Natural killer cell treated with Interleukin-12 subunit alpha and Interleukin-12 subunit beta and Interleukin-15 and Interleukin-18, amount 100 ng/mL, for 72 hours (primary cell): ENCODE measurements around the gene AKAP17A. TPM values are rescaled to one million over a fixed set of nuclear protein-coding genes. Genes with fewer than 3 reads are reported as not detected.
A peak's percentile ranks its signal among the peaks of the same experiment; 100 is the strongest.

Experiments
- ATAC-seq, 2 donors: fragments of 150-1000 bp; cut with Tn5 transposase in 1 of 2; sonication (Bioruptor Pico), chemical (Tn5 transposase) in 1 of 2; 2 replicates each; pipeline ENCODE4 v1.10.0; 2021
- DNase-seq: peaks from one replicate; pipeline ENCODE4 v3.0.0; 2022; ENCODE audit warnings: low spot score
- H3K27ac Mint-ChIP-seq, 2 donors: 1 replicate in 1 of 2; 2 replicates in 1 of 2; pipeline ENCODE4 v1.8.0; 2022; ENCODE audit warnings: mixed read lengths in 2 of 2, mild to moderate bottlenecking in 1 of 2, moderate library complexity in 1 of 2
- H3K27me3 Mint-ChIP-seq, 2 donors: 1 replicate in 1 of 2; 2 replicates in 1 of 2; pipeline ENCODE4 v1.8.0; 2022; ENCODE audit warnings: mixed read lengths in 2 of 2
- H3K36me3 Mint-ChIP-seq: one replicate; pipeline ENCODE4 v1.8.0; 2022; ENCODE audit warnings: mixed read lengths
- H3K4me1 Mint-ChIP-seq, 2 donors: 1 replicate in 1 of 2; 2 replicates in 1 of 2; pipeline ENCODE4 v1.8.0; 2022; ENCODE audit warnings: low read depth in 2 of 2, mixed read lengths in 2 of 2, mild to moderate bottlenecking in 1 of 2
- H3K4me3 Mint-ChIP-seq: one replicate; pipeline ENCODE4 v1.8.0; 2022; ENCODE audit warnings: mixed read lengths
- H3K9me3 Mint-ChIP-seq: 2 replicates; pipeline ENCODE4 v1.8.0; 2022; ENCODE audit warnings: mixed read lengths
- total RNA-seq, 2 donors: library from RNA; stranded (reverse); gene quantifications; one replicate each; pipeline ENCODE4 v1.2.3, GENCODE V29; 2022

The AKAP17A gene
- total RNA-seq, 2 donors from 2014 or later = 74.3 to 98.4 TPM

DNA sequence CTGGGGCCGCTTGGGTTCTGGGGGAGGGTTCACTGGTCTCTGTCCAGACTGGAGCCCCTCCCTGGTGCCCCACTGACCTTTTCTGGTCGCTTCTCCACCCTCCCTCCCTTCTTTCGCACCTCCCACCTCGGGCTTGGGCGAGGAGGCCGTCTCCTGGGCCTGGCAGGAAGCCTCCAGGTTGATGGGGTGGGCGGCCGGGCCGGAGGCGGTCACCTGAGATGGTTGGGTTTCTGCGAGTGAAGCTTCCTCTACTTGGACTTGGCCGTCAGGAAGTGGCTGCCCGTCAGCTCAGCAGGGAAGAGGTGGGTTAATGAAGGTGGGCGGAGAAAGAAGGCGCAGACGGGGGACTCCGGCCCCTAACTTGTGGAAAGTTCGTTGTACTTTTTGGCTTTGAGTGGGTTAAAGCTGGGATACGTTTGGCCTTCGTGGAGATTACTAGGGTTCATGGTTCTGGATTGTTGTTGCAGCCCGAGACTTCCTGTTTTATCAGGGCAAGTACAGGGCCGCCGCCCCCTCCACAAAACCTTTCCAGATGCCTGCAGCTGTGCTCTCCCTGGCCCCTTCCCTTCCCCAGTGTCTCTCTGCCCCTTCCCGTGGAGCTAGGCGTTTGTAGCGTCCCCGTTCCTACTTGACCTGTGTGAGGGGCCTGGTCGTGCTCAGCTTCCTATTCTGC lies 1.2 kb downstream of the AKAP17A start:
- Mint-ChIP-seq H3K4me3 (peak overlapping the region; percentile 96), H3K4me1 (peaks cover 8 to 27% of the 10 kb centered on the region in 2 donors), H3K36me3 (peaks cover 6% of the 10 kb centered on the region), H3K9me3 (no peaks in the 10 kb centered on the region), H3K27ac (peak overlapping the region; percentile 71 to 91), H3K27me3 (no peaks in the 10 kb centered on the region)
- peak; percentile 34 to 48 for ATAC-seq
- DNase-seq = no peak

DNA sequence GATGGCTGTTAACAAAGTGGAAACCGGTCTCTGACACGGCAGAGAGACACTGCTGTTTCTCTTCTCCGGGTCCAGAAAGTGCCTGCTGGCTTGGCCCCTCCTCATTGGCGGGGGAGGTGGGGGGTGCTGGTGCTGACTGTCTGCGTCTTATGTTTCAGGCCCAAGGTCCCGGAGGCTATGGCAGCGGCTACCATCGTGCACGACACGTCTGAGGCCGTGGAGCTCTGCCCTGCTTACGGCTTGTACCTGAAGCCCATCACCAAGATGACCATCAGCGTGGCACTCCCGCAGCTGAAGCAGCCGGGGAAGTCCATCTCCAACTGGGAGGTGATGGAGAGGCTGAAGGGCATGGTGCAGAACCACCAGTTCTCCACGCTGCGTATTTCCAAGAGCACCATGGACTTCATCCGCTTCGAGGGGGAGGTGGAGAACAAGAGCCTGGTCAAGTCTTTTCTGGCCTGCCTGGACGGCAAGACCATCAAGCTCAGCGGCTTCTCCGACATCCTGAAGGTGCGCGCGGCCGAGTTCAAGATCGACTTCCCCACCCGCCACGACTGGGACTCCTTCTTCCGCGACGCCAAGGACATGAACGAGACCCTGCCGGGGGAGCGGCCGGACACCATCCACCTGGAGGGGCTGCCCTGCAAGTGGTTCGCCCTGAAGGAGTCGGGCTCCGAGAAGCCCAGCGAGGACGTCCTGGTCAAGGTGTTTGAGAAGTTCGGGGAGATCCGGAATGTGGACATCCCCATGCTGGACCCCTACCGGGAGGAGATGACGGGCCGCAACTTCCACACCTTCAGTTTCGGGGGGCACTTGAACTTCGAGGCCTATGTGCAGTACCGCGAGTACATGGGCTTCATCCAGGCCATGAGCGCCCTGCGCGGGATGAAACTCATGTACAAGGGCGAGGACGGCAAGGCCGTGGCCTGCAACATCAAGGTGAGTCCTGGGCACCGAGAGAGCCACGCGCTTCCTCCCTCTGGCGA lies 2.2 kb downstream of the AKAP17A start:
- ATAC-seq (no peak), DNase-seq (no peak)
- H3K4me3 Mint-ChIP-seq = peak overlapping the region; percentile 96
- no peaks in the 10 kb centered on the region for H3K9me3 Mint-ChIP-seq
- H3K36me3 Mint-ChIP-seq = peaks cover 6% of the 10 kb centered on the region
- H3K27ac Mint-ChIP-seq = peak overlapping the region; percentile 71 to 91
- peaks cover 8 to 27% of the 10 kb centered on the region in 2 donors for H3K4me1 Mint-ChIP-seq
- H3K27me3 Mint-ChIP-seq = no peaks in the 10 kb centered on the region

DNA sequence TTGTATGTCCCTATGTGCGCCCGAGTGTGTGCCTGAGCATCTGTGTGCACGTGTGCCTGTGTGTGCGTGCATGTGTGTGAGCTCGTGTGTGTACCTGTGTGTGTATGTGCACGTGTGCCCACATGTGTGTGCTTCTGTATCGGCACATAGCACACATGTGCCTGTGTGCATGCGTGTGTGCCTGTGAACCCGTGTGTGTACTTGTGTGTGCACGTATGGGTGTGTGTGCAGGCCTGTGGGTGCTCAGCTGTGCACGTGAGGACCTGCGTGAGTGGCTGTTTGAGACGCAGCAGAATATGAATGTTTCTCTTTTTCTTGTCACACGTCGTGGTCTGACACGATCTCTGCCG lies 4.3 kb downstream of the AKAP17A start:
- Mint-ChIP-seq H3K9me3 (no peaks in the 10 kb centered on the region), H3K4me3 (no peak overlapping the region), H3K36me3 (peaks cover 12% of the 10 kb centered on the region), H3K27ac (no peak overlapping the region), H3K4me1 (peaks cover 8 to 26% of the 10 kb centered on the region in 2 donors), H3K27me3 (no peaks in the 10 kb centered on the region)
- DNase-seq (no peak), ATAC-seq (no peak)

DNA sequence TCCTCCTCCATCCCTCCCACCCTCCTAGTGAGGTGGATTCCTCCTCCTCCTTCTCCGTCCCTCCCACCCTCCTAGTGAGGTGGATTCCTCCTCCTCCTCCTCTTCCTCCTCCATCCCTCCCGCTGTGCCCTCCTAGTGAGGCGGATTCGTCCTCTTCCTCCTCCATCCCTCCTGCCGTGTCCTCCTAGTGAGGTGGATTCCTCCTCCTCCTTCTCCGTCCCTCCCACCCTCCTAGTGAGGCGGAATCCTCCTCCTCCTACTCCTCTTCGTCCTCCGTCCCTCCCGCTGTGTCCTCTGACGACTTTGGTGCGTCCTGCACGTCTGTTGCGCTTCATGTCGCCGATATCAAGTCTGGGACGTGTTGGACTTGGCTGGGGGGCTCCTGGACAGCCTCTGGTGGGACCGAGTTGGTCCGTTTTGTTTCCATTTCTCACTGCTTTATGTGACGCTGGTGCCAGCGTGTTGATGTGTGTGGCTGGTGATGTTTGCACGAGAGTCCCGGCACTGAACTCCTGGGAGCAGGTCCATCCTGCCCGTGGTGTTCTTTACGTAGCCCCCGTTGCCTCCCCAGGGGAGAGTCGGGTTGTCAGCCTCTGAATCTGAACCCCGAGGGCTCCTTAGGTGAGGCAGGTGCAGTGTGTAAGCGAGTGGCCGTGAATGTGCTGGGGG lies 5.4 kb downstream of the AKAP17A start:
- DNase-seq (no peak), ATAC-seq (no peak)
- Mint-ChIP-seq H3K27me3 (no peaks in the 10 kb centered on the region), H3K36me3 (peaks cover 12% of the 10 kb centered on the region), H3K9me3 (no peaks in the 10 kb centered on the region), H3K27ac (no peak overlapping the region), H3K4me1 (peaks cover 8 to 26% of the 10 kb centered on the region in 2 donors), H3K4me3 (no peak overlapping the region)

DNA sequence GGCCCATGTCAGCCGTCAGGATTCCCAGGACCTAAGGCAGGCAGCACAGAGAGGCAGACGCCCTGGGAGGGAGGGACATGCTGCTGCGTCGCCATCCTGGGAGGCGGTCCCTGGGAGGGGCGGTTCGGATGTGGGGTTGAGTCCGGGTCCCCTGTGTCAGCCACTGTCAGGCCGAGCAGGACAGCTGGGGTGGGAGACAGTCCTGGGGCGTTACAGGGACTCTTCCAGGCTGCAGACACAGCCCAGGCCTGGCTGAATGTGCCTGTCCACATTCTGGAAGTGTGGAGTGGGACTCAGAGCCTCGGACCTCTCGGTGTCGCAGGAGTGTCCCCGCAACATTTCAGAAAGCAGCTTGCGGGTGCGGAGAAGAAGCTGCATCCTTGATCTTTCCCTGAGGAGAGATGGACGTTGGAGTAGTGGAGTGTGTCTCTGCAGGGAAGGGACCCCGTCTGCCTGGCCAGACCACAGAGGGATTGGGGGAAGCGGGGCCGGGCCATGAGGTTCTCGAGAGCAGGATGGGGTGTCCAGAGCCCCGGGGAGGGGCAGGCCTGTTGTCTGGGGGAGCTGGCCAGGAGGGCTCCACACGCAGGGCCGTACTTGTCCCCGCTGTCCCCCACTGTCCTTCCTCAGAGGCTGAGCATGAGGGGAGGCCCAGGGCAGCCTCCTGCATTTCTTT lies 6.1 kb downstream of the AKAP17A start:
- DNase-seq = no peak
- ATAC-seq = no peak
- Mint-ChIP-seq H3K4me1 (peaks cover 8 to 26% of the 10 kb centered on the region in 2 donors), H3K36me3 (peaks cover 12% of the 10 kb centered on the region), H3K4me3 (no peak overlapping the region), H3K27ac (peak overlapping the region in 1 of 2 donors; percentile 28), H3K27me3 (no peaks in the 10 kb centered on the region), H3K9me3 (no peaks in the 10 kb centered on the region)

DNA sequence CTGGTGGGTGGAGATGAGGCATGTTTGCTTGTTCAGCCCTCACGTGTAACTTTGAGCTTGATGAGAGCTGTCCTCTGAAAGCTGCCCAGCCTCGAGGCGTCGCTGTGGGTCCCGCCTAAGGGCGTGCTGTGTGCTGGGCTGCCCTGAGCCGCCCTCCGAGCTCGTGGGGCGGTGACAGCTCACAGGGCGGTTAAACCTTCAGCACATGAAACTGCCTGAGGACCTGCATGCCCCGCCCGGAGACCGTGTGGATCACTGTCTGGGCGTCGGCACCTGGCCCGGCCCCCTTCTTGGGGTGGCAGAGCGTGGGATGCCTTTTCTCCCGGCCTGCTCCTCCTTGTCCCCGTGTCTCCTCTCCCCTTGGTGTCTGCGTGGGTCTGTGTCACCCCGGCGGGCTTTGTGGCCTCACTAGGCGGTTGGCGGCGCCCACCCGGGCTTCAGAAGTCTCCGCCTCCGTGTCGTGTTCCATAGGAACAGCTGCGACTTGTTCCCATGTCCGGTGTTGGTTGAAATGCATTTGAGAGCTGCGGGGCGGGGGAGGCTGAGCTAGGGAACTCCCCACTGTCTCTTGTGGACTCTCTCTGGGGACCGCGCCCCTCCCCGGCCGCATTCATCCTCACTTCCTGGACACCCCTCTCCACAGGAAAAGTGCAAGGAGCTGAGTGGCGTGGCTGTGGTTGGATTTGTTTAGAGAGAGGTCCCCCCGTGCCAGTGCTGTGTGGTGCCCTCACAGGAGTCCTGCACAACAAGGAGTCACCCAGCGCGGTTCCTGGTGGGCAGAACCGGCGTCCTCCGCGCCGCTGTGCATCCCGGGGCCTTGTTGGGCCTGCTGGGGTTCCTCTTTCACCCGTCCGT lies 6.8 kb downstream of the AKAP17A start:
- H3K9me3 Mint-ChIP-seq = no peaks in the 10 kb centered on the region
- no peak for ATAC-seq
- no peak overlapping the region for H3K27ac Mint-ChIP-seq
- no peaks in the 10 kb centered on the region for H3K27me3 Mint-ChIP-seq
- peaks cover 12% of the 10 kb centered on the region for H3K36me3 Mint-ChIP-seq
- peaks cover 0 to 19% of the 10 kb centered on the region in 2 donors for H3K4me1 Mint-ChIP-seq
- no peak overlapping the region for H3K4me3 Mint-ChIP-seq
- no peak for DNase-seq

DNA sequence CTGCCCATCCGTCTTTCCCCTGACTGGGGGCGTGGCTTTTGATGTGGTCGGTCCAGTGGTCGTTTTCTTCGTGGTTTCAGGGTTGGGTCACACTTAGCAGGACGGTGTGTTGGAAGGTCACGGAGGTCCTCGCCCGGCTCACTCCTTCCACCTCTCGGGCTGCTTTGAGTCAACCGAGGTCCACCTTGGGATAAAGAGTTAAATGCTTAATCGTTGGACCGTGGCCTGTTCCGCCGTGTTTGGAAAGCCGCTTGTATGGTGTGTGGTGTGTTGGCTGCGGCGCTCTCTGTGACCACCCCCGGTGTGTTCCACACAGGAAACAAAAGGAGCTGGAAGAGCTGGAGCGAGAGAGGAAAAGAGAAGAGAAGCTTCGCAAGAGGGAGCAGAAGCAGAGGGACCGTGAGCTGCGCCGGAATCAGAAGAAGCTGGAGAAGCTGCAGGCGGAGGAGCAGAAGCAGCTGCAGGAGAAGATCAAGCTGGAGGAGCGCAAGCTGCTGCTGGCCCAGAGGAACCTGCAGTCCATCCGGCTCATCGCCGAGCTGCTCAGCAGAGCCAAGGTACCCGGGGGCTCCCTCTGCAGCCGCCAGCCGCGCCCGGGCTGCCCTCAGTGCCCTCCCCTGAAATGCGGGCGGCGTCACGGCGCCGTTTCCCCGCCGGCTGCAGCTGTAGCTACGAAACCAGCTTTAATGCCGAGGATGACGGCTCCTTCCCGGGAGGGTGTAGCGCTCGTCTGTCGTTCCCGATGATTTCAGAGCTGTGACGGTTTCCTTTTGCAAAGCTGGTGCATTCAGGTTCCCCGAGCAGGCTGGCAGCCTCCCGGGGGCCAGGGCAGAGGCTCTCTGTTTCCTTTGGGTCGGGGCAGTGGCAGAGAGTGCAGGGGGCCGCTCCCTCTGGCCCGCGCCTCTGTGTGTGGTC lies 7.7 kb downstream of the AKAP17A start:
- no peak overlapping the region for H3K27ac Mint-ChIP-seq
- H3K36me3 Mint-ChIP-seq = peaks cover 16% of the 10 kb centered on the region
- no peak overlapping the region for H3K4me3 Mint-ChIP-seq
- ATAC-seq (no peak), DNase-seq (no peak)
- peaks cover 4 to 13% of the 10 kb centered on the region in 2 donors for H3K4me1 Mint-ChIP-seq
- H3K9me3 Mint-ChIP-seq = no peaks in the 10 kb centered on the region
- no peaks in the 10 kb centered on the region for H3K27me3 Mint-ChIP-seq

DNA sequence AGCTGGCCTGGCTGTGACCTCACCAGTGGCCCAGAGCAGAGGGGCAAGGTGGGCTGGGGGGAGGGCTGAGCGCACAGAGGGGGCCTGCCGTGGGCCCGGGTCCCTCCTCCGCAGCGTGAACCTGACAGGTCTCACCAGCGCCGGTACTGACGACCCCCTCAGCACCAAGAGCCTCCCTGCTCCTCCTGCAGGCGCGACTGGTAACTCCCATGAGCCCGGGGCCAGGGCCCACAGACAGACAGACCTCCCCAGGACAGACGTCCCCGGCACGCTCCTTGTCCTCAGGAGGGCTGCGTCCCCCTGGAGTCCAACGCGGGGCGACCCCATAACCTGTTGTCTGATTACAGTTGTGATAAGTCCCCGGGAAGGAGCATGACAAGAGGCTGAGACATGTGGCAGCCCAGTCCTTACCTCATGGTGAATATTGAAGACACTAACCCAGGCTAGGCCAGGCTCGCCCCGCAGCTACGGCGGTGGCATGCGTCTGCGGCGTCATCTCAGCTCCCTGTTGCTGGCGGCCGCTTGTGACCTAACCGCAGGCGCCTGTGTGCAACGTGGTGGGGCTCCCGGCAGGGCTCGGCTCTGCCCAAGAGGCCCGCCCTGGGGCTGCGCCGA lies 8.5 kb downstream of the AKAP17A start:
- no peak for ATAC-seq
- H3K36me3 Mint-ChIP-seq = peaks cover 23% of the 10 kb centered on the region

DNA sequence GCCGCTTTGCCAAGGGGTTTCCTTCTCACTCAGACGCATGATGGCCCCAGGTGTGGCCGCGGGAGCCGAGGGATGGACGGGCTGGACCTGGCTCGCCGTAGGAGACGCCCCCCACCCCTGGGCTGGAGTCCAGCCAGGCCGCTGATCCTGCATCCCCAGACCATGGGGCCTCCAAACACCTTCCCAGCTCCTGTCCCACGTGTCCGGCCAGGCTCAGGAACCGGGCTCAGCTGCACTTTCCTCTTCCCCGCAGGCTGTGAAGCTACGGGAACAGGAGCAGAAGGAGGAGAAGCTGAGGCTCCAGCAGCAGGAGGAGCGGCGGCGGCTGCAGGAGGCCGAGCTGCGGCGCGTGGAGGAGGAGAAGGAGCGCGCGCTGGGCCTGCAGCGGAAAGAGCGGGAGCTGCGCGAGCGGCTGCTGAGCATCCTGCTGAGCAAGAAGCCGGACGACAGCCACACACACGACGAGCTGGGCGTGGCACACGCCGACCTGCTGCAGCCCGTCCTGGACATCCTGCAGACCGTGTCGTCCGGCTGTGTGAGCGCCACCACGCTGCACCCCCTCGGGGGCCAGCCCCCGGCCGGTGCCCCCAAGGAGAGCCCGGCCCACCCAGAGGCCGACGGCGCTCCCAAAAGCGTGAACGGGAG lies 9.1 kb downstream of the AKAP17A start:
- Mint-ChIP-seq H3K27me3 (no peaks in the 10 kb centered on the region), H3K4me1 (peaks cover 6 to 9% of the 10 kb centered on the region in 2 donors), H3K4me3 (no peak overlapping the region), H3K9me3 (no peaks in the 10 kb centered on the region), H3K27ac (no peak overlapping the region), H3K36me3 (peaks cover 17% of the 10 kb centered on the region)
- ATAC-seq (no peak), DNase-seq (no peak)

More for the DNA sequence above, 8.5 kb downstream of the AKAP17A start:
- Mint-ChIP-seq H3K27ac (no peak overlapping the region), H3K9me3 (no peaks in the 10 kb centered on the region), H3K27me3 (no peaks in the 10 kb centered on the region), H3K4me1 (peaks cover 6 to 11% of the 10 kb centered on the region in 2 donors), H3K4me3 (no peak overlapping the region)
- no peak for DNase-seq

DNA sequence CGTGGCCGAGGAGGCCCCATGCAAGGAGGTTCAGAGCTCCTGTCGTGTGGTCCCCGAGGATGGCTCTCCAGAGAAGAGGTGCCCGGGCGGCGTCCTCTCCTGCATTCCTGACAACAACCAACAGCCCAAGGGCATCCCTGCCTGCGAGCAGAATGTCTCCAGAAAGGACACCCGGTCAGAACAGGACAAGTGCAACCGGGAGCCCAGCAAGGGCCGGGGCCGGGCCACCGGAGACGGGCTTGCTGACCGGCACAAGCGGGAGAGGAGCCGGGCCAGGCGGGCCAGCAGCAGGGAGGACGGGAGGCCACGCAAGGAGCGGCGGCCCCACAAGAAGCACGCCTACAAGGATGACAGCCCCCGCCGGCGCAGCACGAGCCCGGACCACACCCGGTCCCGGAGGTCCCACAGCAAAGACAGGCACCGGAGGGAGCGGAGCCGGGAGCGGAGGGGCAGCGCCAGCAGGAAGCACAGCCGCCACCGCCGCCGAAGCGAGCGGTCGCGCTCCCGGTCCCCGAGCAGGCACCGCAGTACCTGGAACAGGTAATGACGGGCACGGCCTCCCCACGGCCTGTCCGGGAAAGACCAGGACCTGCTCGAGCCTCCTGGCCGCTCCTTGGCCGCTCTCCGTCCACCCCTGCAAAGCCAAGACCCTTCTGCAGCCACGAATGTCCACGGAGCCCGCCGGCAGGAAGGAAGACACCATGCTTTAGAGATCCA lies 9.8 kb downstream of the AKAP17A start:
- H3K36me3 Mint-ChIP-seq = peaks cover 17% of the 10 kb centered on the region
- ATAC-seq (no peak), DNase-seq (no peak)
- H3K27me3 Mint-ChIP-seq = no peaks in the 10 kb centered on the region
- peaks cover 6 to 10% of the 10 kb centered on the region in 2 donors for H3K4me1 Mint-ChIP-seq
- no peaks in the 10 kb centered on the region for H3K9me3 Mint-ChIP-seq
- H3K27ac Mint-ChIP-seq = no peak overlapping the region
- H3K4me3 Mint-ChIP-seq = no peak overlapping the region

DNA sequence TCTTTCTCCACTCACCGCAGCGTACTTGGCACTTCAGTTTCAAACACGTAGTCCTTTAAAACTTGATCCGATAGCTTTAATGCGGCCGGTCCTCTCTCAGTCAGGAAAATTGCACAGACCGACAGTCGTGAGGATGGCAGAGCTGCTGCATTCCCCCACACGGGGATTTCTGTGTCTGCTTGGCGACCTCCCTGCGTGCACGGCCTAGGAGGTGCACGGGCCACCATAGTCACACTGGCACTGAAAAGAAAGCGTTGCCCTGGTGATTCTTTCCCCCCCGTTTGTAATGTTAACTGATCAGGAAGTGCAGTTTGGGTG lies 10.3 kb downstream of the AKAP17A start:
- no peak overlapping the region for H3K27ac Mint-ChIP-seq

More for the DNA sequence above, 10.3 kb downstream of the AKAP17A start:
- Mint-ChIP-seq H3K36me3 (peaks cover 17% of the 10 kb centered on the region), H3K4me1 (peaks cover 6 to 10% of the 10 kb centered on the region in 2 donors), H3K9me3 (no peaks in the 10 kb centered on the region), H3K27me3 (no peaks in the 10 kb centered on the region), H3K4me3 (no peak overlapping the region)
- ATAC-seq = no peak
- no peak for DNase-seq
